GM12864 (cell line): ENCODE data around the gene VSIR.

ENCODE experiments used
- DNase-seq: peaks from one replicate; pipeline ENCODE4 v3.0.0-alpha.2; 2011; ENCODE audit warnings: low read depth
- H3K4me3 ChIP-seq: 2 replicates; pipeline ENCODE4 v1.5.1; 2011; ENCODE audit warnings: mild to moderate bottlenecking, low read depth, low read length, control low read depth
- CTCF ChIP-seq: IDR thresholded peaks from 2 replicates; pipeline ENCODE4 v1.5.1; 2011; ENCODE audit warnings: low read depth, mild to moderate bottlenecking, moderate library complexity, low read length, control low read depth, inconsistent platforms; ENCODE audit errors: missing control alignments

Gene VSIR

GRCh38 chr10:71812016-71812912, 38.9 kb upstream of the VSIR start:
- no peak for DNase-seq
- TF ChIP-seq CTCF: peak; percentile 89
- H3K4me3 ChIP-seq: no peak overlapping the region

DNA sequence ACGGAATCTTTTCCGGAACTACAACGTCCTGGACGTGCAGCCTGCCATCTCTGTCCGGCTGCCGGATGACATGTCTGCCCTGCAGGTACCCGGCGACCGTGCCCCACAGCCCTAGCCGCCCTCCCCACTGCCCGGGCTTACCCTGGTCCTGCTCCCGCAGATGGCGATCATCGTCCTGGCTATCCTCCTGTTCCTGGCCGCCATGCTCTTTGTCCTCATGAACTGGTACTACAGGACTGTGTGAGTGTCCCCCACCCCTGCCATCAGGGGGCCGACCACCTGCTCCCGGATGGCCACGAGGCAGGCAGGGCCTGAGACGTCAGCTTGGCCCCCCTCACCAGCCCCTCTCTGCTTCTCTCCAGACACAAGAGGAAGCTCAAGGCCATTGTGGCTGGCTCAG, 38.0 kb upstream of the VSIR start:
- TF ChIP-seq CTCF: no peak
- no peak for DNase-seq
- H3K4me3 ChIP-seq: no peak overlapping the region

- TF ChIP-seq CTCF: no peak
- DNase-seq: no peak
- no peak overlapping the region for H3K4me3 ChIP-seq
These were observed 36.9 kb upstream of the VSIR start for GRCh38 chr10:71810048-71810750.

DNA sequence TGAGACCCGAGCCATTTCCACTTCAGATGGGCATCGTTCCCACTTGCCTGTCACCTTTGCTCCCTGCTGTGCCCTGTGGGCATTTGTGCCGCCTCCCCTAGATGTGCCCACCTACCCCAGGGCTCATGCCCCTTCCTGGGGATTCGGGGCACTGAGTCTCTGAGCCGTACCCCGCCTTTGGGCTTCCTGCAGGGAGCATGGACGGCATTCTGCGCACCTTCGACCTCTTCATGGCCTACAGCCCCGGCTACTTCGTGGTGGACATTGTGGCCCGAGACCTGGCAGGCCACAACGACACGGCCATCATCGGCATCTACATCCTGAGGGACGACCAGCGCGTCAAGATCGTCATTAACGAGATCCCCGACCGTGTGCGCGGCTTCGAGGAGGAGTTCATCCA, 36.3 kb upstream of the VSIR start:
- no peak overlapping the region for H3K4me3 ChIP-seq
- TF ChIP-seq CTCF: no peak
- no peak for DNase-seq

- TF ChIP-seq CTCF: no peak
- H3K4me3 ChIP-seq: no peak overlapping the region
- no peak for DNase-seq
These were observed 34.5 kb upstream of the VSIR start for GRCh38 chr10:71807557-71808510.

DNA sequence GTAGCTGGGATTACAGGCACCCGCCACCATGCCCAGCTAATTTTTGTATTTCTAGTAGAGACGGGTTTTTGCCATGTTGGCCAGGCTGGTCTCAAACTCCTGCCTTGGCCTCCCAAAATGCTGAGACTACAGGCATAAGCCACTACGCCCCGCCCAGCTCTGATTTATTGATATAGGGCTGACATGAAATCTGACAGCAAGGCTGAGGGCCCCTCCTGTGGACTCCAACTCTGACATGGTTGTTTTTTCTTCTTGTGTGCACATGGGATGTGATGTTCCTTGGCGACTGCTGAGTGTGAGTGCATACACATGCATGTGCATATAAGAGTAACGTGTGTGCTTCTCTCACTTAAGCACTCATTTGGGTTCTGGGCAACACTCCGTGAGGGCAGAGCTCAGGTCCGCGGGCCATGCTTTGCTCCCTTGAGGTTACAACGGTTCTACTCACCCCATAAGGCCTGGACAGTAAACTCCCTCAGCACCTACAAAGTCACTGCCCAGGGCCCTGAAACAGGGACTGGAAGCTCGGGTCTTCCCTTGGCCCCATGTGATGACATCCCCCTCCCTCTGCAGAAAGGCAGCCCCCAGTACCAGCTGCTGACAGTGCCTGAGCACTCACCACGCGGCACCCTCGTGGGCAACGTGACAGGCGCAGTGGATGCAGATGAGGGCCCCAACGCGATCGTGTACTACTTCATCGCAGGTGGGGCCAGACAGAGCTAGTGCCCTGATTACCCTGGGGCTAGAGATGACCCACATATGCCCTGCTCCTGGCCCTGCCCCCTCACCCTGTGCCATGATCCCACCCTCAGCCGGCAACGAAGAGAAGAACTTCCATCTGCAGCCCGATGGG, 33.6 kb upstream of the VSIR start:
- no peak for DNase-seq
- H3K4me3 ChIP-seq: no peak overlapping the region
- no peak for TF ChIP-seq CTCF
